PC-3 (cell line): ENCODE measurements around the gene SP9. TPM values are rescaled to one million over a fixed set of nuclear protein-coding genes. Genes with fewer than 3 reads are reported as not detected.

Experiments used
- ATAC-seq: fragments of 200-7000 bp; cut with Tn5 transposase; 2 replicates; pipeline ENCODE4 v1.9.1; 2020; ENCODE audit warnings: mild to moderate bottlenecking, moderate library complexity
- BruUV-seq: library from RNA; stranded (reverse); fragments of 400-500 nt; replicated peaks from 2 replicates; lab custom pipeline; 2021; lab: Mats Ljungman, UMichigan
- CTCF ChIA-PET: fragments of 300-600 bp; sonication (Branson Sonifier 250); formaldehyde crosslinking; loops from one replicate; lab custom pipeline; 2022; ENCODE audit warnings: antibody characterized with exemption; lab: Charles Lee
- POLR2A ChIA-PET: fragments of 300-600 bp; sonication (Branson Sonifier 250); formaldehyde crosslinking; loops from one replicate; lab custom pipeline; 2022; ENCODE audit warnings: antibody characterized with exemption; ENCODE audit not compliant: unreplicated experiment; lab: Charles Lee
- DNase-seq: peaks from one replicate; pipeline ENCODE4 v3.0.0-alpha.2; 2015
- H2AFZ ChIP-seq: fragments of 300-600 bp; sonication (generic); 2 replicates; pipeline ENCODE4 v1.6.0; 2016; ENCODE audit warnings: antibody characterized with exemption, low read length
- H3F3A ChIP-seq: fragments of 300-600 bp; sonication (generic); one replicate; pipeline ENCODE4 v1.6.0; 2017; ENCODE audit warnings: antibody characterized with exemption, low read length, control low read depth, mild to moderate bottlenecking; ENCODE audit not compliant: unreplicated experiment
- H3K27ac ChIP-seq: fragments of 300-600 bp; sonication (generic); 2 replicates; pipeline ENCODE4 v1.5.1; 2016; ENCODE audit warnings: mild to moderate bottlenecking, low read length
- H3K27me3 ChIP-seq: fragments of 300-600 bp; sonication (generic); 2 replicates; pipeline ENCODE4 v1.6.1; 2016; ENCODE audit warnings: low read length, mixed read lengths
- H3K36me3 ChIP-seq: fragments of 300-600 bp; sonication (generic); 2 replicates; pipeline ENCODE4 v1.6.1; 2016; ENCODE audit warnings: low read depth, mixed run types, low read length, mixed read lengths
- H3K4me1 ChIP-seq: fragments of 300-600 bp; sonication (generic); 2 replicates; pipeline ENCODE4 v1.5.1; 2016; ENCODE audit warnings: low read length; ENCODE audit not compliant: insufficient read depth
- H3K4me2 ChIP-seq: fragments of 300-600 bp; sonication (generic); 2 replicates; pipeline ENCODE4 v1.6.0; 2016; ENCODE audit warnings: low read length
- H3K4me3 ChIP-seq: fragments of 300-600 bp; sonication (generic); 2 replicates; pipeline ENCODE4 v1.5.1; 2016; ENCODE audit warnings: mild to moderate bottlenecking, low read length, mixed read lengths
- H3K79me2 ChIP-seq: fragments of 300-600 bp; sonication (generic); 2 replicates; pipeline ENCODE4 v1.6.1; 2017; ENCODE audit warnings: low read length, mixed read lengths
- H3K9ac ChIP-seq: fragments of 300-600 bp; sonication (generic); 2 replicates; pipeline ENCODE4 v1.6.0; 2016; ENCODE audit warnings: mild to moderate bottlenecking, low read length
- H3K9me2 ChIP-seq: fragments of 300-600 bp; sonication (generic); replicated peaks from 2 replicates; pipeline ENCODE4 v1.6.1; 2016; ENCODE audit warnings: mixed run types, low read length, mixed read lengths
- H3K9me3 ChIP-seq: fragments of 300-600 bp; sonication (generic); 2 replicates; pipeline ENCODE4 v1.6.1; 2016; ENCODE audit warnings: low read length, mixed read lengths
- H4K20me1 ChIP-seq: fragments of 300-600 bp; sonication (generic); 2 replicates; pipeline ENCODE4 v1.6.1; 2016; ENCODE audit warnings: low read length, mixed read lengths
- EZH2 ChIP-seq: fragments of 300-600 bp; sonication (generic); IDR thresholded peaks from one replicate; pipeline ENCODE4 v1.6.1; 2017; ENCODE audit warnings: antibody characterized with exemption, mild to moderate bottlenecking, low read length; ENCODE audit not compliant: unreplicated experiment
- EZH2phosphoT487 ChIP-seq: fragments of 300-600 bp; sonication (generic); IDR thresholded peaks from 2 replicates; pipeline ENCODE4 v1.6.1; 2018; ENCODE audit warnings: mild to moderate bottlenecking, antibody characterized with exemption, low read length, borderline replicate concordance
- intact Hi-C: fragments of 100-400 bp; cut with micrococcal nuclease; formaldehyde crosslinking; loops from 2 replicates; pipeline ENCODE4 v1.9.0; 2023
- total RNA-seq: library from RNA; depleted of rRNA; stranded (reverse); fragments of >200 nt; gene quantifications from 2 replicates; pipeline ENCODE4 v1.2.3, GENCODE V29; 2014
- TF ChIP-seq, protein P1 (sequence below): fragments of 300-600 bp; sonication (generic); conservative IDR thresholded peaks from 2 replicates; pipeline ENCODE4 v1.5.1; 2017; ENCODE audit warnings: antibody characterized with exemption, low read depth, mild to moderate bottlenecking, low read length

Gene SP9
- total RNA-seq, 1 experiment from 2014 or later = not detected

GRCh38 chr2:174344716-174345461, 10.1 kb downstream of the SP9 start:
- Histone ChIP-seq H3K27ac (no peak overlapping the region), H3K27me3 (no peaks in the 10 kb centered on the region), H3K4me1 (peaks cover 23% of the 10 kb centered on the region), H3K79me2 (no peaks in the 10 kb centered on the region), H3K9ac (no peak overlapping the region), H3K4me2 (peak overlapping the region; percentile 72), H3K4me3 (peak overlapping the region; percentile 45; the same call in 1 of the 2 replicates), H3F3A (no peaks in the 10 kb centered on the region), H3K9me3 (no peaks in the 10 kb centered on the region), H3K9me2 (no peaks in the 10 kb centered on the region), H3K36me3 (peaks cover 6% of the 10 kb centered on the region; the same call in 1 of the 2 replicates), H4K20me1 (no peaks in the 10 kb centered on the region), H2AFZ (peak overlapping the region; percentile 73)
- POLR2A ChIA-PET = interaction anchor here (0.6 kb wide), 1 partner anchor 630 kb away, joined by 8 read pairs; no protein-coding TSS in a partner anchor
- CTCF ChIA-PET = no interaction called here
- BruUV-seq = no TSS peak
- TF ChIP-seq, protein P1, sequence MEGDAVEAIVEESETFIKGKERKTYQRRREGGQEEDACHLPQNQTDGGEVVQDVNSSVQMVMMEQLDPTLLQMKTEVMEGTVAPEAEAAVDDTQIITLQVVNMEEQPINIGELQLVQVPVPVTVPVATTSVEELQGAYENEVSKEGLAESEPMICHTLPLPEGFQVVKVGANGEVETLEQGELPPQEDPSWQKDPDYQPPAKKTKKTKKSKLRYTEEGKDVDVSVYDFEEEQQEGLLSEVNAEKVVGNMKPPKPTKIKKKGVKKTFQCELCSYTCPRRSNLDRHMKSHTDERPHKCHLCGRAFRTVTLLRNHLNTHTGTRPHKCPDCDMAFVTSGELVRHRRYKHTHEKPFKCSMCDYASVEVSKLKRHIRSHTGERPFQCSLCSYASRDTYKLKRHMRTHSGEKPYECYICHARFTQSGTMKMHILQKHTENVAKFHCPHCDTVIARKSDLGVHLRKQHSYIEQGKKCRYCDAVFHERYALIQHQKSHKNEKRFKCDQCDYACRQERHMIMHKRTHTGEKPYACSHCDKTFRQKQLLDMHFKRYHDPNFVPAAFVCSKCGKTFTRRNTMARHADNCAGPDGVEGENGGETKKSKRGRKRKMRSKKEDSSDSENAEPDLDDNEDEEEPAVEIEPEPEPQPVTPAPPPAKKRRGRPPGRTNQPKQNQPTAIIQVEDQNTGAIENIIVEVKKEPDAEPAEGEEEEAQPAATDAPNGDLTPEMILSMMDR = peak; percentile 77
- TF ChIP-seq EZH2phosphoT487 (no peak), EZH2 (no peak)
- ATAC-seq (peak; percentile 61), DNase-seq (peak; percentile 89)
- intact Hi-C loops = loop anchor here (1.0 to 10.0 kb wide), 8 partner anchors 187 to 1318 kb away; no protein-coding TSS in a partner anchor

DNA sequence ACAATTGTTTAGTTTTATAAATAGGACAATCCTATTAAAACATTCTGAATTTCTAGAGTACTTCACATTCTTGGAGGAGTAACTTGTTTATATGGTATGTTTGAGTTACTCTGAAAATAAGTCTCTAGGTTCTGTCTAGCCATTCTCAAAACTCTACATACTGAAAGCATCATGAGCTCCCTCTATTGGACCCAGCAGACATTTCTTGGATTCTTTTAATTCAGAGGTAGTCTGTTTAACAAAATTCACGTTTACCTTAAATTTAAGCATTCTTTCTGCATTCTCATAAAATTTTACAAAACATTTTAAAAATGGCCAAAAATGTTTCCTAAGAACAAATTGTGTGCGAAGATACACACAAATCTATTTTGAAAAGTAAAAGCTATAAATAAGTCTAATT, 15.3 kb downstream of the SP9 start:
- Histone ChIP-seq H3F3A (no peaks in the 10 kb centered on the region), H3K9me3 (no peaks in the 10 kb centered on the region), H2AFZ (no peak overlapping the region), H3K4me2 (no peak overlapping the region), H3K36me3 (peaks cover 6% of the 10 kb centered on the region; the same call in 1 of the 2 replicates), H4K20me1 (no peaks in the 10 kb centered on the region), H3K27me3 (no peaks in the 10 kb centered on the region), H3K27ac (no peak overlapping the region), H3K4me3 (no peak overlapping the region), H3K79me2 (no peaks in the 10 kb centered on the region), H3K9ac (no peak overlapping the region), H3K9me2 (no peaks in the 10 kb centered on the region), H3K4me1 (0 out of 2 replicates have a peak, but pooled peaks cover 7% of the 10 kb centered on the region)
- no TSS peak for BruUV-seq
- POLR2A ChIA-PET = interaction anchor here (0.5 kb wide), 1 partner anchor 210 kb away, joined by 3 read pairs; no protein-coding TSS in a partner anchor
- CTCF ChIA-PET = interaction anchor here (0.7 to 1.0 kb wide), 2 partner anchors 9 to 528 kb away, joined by 5 to 6 read pairs; no protein-coding TSS in a partner anchor
- intact Hi-C loops = no loop called here
- DNase-seq = peak; percentile 55
- TF ChIP-seq, protein P1 = peak; percentile 67
- TF ChIP-seq EZH2phosphoT487 = no peak
- ATAC-seq = peak; percentile 45
